Skeletal muscle satellite cell (primary cell): ENCODE measurements around the gene ABHD13.
"Not testable (repeated sequence)": the region's sequence is repeated elsewhere in the genome, so short reads cannot be mapped to it uniquely, and the experiment has no call there.

Experiments
- H3K27me3 ChIP-seq: 2 replicates; pipeline ENCODE4 v1.7.0; 2013; ENCODE audit warnings: low read length; ENCODE audit not compliant: control insufficient read depth, insufficient read depth
- H3K36me3 ChIP-seq: 2 replicates; pipeline ENCODE4 v1.7.0; 2013; ENCODE audit warnings: mild to moderate bottlenecking, control low read depth, low read length; ENCODE audit not compliant: insufficient read depth
- H3K4me1 ChIP-seq: 2 replicates; pipeline ENCODE4 v1.7.0; 2013; ENCODE audit warnings: low read length; ENCODE audit not compliant: control insufficient read depth, insufficient read depth
- H3K4me2 ChIP-seq: 2 replicates; pipeline ENCODE4 v1.7.0; 2013; ENCODE audit warnings: mild to moderate bottlenecking, low read length
- H3K4me3 ChIP-seq: 2 replicates; pipeline ENCODE4 v1.7.0; 2013; ENCODE audit warnings: low read length
- H3K9ac ChIP-seq: 2 replicates; pipeline ENCODE4 v1.7.0; 2013; ENCODE audit warnings: mild to moderate bottlenecking, low read depth, low read length, moderate library complexity
- H3K9me3 ChIP-seq: replicated peaks from 2 replicates; pipeline ENCODE4 v1.7.0; 2013; ENCODE audit warnings: mild to moderate bottlenecking, control low read depth, low read length

Gene ABHD13

DNA sequence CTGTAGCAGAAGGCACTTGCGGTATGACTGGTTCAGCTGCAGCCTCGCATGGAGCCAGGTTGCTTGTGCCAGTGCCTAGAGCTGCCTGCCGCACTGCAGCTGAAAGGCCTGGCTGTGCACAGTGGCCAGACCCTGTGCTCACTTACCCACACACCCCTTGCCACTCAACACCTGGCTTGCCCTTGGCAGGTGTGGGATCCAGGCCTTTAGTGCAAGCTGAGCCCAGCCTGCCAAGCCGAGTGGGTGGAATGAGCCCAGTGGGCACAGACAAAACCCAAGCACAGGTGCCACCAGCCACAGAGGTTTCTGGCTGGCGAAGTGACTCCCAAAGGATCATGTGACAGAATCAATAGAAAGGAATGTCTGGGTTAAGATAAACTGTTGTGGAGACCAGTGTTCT, 22.3 kb upstream of the ABHD13 start:
- H3K4me1 ChIP-seq: no peaks in the 10 kb centered on the region
- no peaks in the 10 kb centered on the region for H3K36me3 ChIP-seq
- H3K9ac ChIP-seq: no peak overlapping the region
- H3K27me3 ChIP-seq: peaks cover 8% of the 10 kb centered on the region
- H3K9me3 ChIP-seq: peaks cover 5% of the 10 kb centered on the region
- H3K4me3 ChIP-seq: no peak overlapping the region
- H3K4me2 ChIP-seq: no peak overlapping the region

DNA sequence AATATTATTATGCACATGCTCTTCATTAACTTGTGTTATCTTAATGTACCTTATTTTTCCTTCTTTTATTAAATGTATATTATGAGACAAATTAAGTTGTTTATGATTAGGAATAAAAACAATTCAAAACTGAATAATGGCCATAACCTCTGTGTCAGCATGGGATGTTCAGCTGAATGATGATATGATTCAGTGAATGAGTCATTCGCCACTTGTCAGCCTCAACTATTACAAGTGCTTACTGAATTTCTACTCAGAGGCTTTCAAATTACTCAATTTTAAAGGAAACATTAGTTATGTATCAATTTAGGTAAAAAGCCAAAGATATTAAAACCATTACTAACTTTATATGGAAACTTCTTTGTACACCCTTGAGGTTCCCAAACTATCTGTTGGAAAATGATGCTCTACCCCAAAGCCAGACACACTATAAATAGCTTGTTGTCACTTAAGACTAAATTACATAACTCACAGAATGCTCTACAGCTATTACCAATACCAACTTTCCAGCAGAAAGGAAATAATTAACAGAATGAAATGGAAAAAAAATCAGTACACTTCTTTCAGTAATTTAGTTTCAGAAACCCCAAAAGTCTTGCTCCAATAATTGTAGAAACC, 17.3 kb upstream of the ABHD13 start:
- H3K4me2 ChIP-seq: no peak overlapping the region
- H3K9ac ChIP-seq: no peak overlapping the region
- no peaks in the 10 kb centered on the region for H3K36me3 ChIP-seq
- H3K4me1 ChIP-seq: no peaks in the 10 kb centered on the region
- H3K27me3 ChIP-seq: peaks cover 13% of the 10 kb centered on the region
- no peak overlapping the region for H3K4me3 ChIP-seq
- H3K9me3 ChIP-seq: no peaks in the 10 kb centered on the region

DNA sequence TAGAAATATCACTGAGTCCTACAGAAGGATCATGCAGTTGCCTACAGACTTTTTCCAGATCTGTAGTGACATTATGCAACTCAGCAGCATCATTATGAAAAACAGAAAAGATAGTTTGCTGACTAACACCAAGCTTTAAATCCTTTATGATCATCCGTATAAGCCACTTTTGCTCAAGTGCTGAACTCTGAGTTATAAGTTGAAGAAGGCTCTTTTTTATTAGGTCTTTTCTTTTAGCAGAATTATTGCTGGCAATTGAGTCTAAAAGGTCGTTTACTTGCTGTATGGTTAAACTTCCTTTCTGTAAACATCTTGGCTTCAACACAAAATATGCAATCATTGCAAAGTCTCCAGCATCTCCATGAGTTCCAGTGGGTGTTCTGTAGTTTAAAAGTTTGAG, 7.6 kb upstream of the ABHD13 start:
- H3K4me2 ChIP-seq: no peak overlapping the region
- H3K27me3 ChIP-seq: no peaks in the 10 kb centered on the region
- peaks cover 21% of the 10 kb centered on the region for H3K36me3 ChIP-seq
- peaks cover 6% of the 10 kb centered on the region for H3K4me1 ChIP-seq
- no peak overlapping the region for H3K9ac ChIP-seq
- no peaks in the 10 kb centered on the region for H3K9me3 ChIP-seq
- no peak overlapping the region for H3K4me3 ChIP-seq

DNA sequence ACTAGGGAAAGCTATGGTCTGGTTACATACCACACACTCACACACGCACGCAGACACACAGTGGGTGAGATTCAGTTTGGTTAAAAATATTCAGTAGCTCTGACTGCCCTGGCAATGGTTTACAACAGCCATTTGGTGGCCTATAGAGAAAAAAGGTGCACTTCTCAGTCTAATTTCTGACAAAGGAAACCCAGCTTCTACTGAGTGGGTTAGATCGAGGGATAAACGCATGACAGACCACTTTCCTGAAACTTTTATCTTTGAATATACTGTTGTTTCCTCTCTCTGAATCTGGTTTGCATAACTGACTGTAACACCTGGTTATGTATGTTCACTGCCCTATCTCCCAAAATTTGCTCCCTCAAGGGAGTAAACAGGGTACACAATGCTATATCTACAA, 5.3 kb upstream of the ABHD13 start:
- no peak overlapping the region for H3K4me2 ChIP-seq
- no peaks in the 10 kb centered on the region for H3K9me3 ChIP-seq
- peaks cover 16% of the 10 kb centered on the region for H3K4me1 ChIP-seq
- H3K36me3 ChIP-seq: peaks cover 21% of the 10 kb centered on the region
- no peak overlapping the region for H3K9ac ChIP-seq
- H3K27me3 ChIP-seq: no peaks in the 10 kb centered on the region
- no peak overlapping the region for H3K4me3 ChIP-seq

DNA sequence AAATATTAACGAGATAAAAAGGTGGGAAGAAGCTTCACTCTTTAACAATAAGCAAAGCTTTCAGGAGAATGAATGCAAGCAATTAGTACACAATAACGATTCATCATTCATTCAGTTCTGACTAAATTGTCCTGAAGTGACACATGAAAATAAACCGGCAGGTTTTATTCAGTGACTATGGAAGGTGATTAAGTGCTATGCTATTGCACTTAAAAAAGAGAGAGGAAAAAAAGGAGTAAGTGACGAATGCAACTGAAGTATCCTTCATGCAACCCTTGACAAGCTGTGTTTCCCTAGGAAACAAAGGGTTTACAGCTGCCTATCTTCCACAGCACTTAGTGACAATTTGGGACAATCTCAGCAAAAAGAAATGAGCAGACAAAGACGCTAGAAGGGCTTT, 4.2 kb upstream of the ABHD13 start:
- H3K4me3 ChIP-seq: peak overlapping the region; percentile 68
- H3K9ac ChIP-seq: peak overlapping the region; percentile 60
- peaks cover 20% of the 10 kb centered on the region for H3K36me3 ChIP-seq
- no peaks in the 10 kb centered on the region for H3K27me3 ChIP-seq
- peaks cover 16% of the 10 kb centered on the region for H3K4me1 ChIP-seq
- no peaks in the 10 kb centered on the region for H3K9me3 ChIP-seq
- peak overlapping the region; percentile 89 for H3K4me2 ChIP-seq

DNA sequence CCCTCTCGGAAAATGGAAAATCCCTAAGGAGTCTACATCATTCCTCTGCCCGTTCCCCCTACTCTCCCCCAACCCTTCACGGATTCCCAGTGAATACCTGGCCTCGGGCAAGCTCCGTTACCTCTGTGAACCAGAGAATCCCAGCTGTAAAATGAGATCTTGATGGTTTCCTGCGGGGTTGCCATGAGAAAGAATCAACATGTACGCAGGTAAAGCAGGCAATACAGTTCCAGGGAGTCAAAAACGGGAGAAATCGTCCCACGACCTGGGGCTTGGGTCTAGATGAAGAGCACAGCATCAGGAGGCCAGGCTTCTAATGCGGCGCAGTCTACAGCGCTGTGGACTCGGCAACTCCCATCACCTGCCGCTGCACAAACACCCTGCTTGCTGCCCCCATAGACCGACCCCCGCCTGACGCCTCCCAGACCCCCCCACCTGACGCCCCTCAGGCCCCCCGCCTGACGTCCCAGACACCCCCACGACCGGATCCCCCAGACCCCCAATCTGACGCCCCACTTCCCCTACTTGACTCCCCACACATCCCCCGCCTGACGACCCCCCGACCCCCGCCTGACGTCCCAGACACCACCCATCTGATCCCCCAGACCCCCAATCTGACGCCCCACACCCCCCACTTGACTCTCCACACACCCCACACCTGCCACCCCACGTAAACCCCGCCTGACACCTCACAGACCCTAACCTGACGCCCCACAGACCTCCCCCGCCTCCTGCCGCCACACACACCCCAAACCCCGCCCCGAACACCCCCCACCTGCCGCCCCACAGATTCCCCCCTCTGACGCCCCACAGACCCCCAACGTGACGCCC, 3.5 kb upstream of the ABHD13 start:
- no peaks in the 10 kb centered on the region for H3K27me3 ChIP-seq
- peak overlapping the region; percentile 60 for H3K9ac ChIP-seq
- H3K9me3 ChIP-seq: no peaks in the 10 kb centered on the region
- H3K36me3 ChIP-seq: peaks cover 12% of the 10 kb centered on the region
- H3K4me3 ChIP-seq: peak overlapping the region; percentile 72
- peak overlapping the region; percentile 89 for H3K4me2 ChIP-seq
- H3K4me1 ChIP-seq: peaks cover 22% of the 10 kb centered on the region

DNA sequence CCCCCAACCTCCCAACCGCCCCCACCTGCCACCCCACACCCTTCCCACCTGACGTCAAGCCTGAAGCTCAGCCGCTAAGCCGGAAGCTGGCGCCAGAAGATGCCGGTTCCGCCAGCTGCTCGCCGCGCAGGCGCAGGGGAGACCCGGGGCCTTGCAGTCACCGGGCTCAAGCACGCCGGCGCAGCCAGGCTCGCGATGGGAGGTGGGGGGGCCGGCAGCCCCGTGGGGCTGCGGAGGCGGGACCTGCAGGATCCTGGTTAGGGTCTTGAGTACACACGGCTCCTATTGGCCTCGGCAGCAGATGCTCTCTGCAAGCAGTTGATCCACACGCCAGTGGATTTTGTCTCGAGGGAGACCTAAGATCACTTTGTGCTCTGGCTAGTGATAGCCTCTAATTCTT, 2.8 kb upstream of the ABHD13 start, which contains the start of gene LIG4:
LIG4 (minus strand) TSS at position 101 of the 400 bp plus-strand sequence. CDS start 4,268 bp downstream, outside the sequence.
- Histone ChIP-seq H3K9me3 (no peaks in the 10 kb centered on the region), H3K4me2 (peak within 1 kb of the TSS; percentile 89), H3K4me1 (peaks cover 28% of the 10 kb centered on the region), H3K36me3 (peaks cover 7% of the 10 kb centered on the region), H3K4me3 (peak within 1 kb of the TSS; percentile 72), H3K9ac (peak within 1 kb of the TSS; percentile 72), H3K27me3 (no peaks in the 10 kb centered on the region)

DNA sequence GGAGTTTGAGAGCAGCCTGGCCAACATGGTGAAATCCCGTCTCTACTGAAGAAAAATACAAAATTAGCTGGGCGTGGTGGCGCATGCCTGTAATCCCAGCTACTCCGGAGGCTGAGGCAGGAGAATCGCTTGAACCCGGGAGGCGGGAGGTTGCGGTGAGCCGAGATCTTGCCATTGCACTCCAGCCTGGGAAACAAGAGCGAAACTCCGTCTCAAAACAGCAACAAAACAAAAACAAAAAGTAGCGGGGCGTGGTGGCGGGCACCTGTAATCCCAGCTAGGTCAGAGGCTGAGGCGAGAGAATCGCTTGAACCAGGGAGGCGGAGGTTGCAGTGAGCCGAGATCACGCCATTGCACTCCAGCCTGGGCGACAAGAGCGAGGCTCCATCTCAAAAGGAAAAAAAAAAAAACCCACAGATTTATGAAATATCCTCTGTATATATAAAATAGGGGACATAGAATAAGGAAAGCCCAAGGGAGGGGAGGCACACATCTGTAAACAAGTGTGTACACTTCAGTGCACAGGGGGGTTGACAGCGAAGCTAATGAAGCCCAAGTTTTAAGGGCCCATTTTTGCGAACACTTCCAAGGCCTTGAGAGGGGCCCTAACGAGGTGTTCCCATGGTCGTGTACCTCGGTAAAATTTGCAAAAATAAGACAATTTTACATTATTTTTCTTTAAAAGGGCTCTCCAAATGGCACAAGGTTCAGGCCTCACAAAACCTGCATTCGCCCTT, 717 bp upstream of the ABHD13 start:
- H3K27me3 ChIP-seq, H3K9me3 ChIP-seq, H3K36me3 ChIP-seq: not testable (repeated sequence)
- peak overlapping the region; percentile 99 for H3K9ac ChIP-seq
- peak overlapping the region; percentile 95 for H3K4me2 ChIP-seq
- peaks cover 29% of the 10 kb centered on the region for H3K4me1 ChIP-seq
- H3K4me3 ChIP-seq: peak overlapping the region; percentile 99

DNA sequence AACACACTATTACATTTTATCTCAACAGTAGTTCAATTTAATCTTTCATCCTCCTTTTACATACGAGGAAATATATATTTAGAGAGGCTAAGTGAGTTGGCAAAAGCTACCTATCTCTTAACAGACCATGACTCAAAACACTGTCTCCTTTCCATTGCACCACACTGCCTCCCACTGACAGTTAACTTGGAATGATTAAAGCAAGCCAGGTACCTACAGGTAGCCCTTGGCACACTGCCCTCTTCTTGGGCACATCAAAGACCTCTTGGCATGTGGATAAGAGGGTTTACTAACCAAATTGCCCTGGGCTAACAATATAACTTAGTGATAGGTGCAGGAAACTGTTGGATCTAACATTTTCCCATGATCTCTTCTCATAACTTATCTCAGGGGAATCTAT, 1.8 kb downstream of the ABHD13 start:
- peaks cover 23% of the 10 kb centered on the region for H3K4me1 ChIP-seq
- H3K36me3 ChIP-seq: no peaks in the 10 kb centered on the region
- no peak overlapping the region for H3K4me3 ChIP-seq
- H3K4me2 ChIP-seq: peak overlapping the region; percentile 95
- no peaks in the 10 kb centered on the region for H3K9me3 ChIP-seq
- H3K9ac ChIP-seq: no peak overlapping the region
- H3K27me3 ChIP-seq: no peaks in the 10 kb centered on the region

DNA sequence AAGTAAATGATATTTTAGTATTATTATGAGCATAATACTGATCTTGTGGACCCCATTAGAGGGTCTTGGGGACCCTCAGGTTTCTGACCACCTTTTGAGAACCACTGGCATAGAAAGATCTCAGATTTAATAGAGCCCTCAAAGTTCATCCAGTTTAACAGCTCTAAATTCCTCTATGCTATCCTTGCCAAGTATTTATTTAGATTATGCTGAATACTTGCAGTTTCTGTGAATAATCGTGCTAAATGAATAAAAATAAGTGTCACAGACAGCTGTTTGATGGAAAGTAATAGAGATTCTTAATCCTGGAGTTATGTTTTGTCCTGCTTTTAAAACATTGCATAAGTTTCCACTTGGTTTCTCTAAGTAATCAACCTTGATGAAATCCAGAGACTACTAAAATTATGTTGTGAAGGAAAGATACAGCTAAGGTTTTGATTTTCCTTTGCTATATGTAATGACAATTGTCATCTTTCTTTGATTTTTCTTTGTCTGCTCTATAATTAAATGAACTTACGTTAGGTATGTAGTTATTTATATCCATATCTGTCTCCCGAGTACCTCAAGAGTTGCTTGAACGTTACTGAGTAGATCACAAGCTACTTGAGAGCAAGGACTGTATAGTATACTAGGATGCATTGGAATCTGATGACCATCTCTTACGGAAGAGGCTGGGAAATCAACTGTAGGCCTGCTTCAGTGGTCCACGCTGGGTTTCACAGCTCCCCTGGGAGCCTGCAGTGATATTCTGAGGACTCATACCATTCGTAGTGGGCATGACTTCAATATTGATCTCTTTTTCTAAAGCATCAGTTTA, 5.7 kb downstream of the ABHD13 start:
- Histone ChIP-seq H3K36me3 (no peaks in the 10 kb centered on the region), H3K4me2 (no peak overlapping the region), H3K4me3 (no peak overlapping the region), H3K4me1 (peaks cover 18% of the 10 kb centered on the region), H3K9me3 (no peaks in the 10 kb centered on the region), H3K27me3 (no peaks in the 10 kb centered on the region), H3K9ac (no peak overlapping the region)

DNA sequence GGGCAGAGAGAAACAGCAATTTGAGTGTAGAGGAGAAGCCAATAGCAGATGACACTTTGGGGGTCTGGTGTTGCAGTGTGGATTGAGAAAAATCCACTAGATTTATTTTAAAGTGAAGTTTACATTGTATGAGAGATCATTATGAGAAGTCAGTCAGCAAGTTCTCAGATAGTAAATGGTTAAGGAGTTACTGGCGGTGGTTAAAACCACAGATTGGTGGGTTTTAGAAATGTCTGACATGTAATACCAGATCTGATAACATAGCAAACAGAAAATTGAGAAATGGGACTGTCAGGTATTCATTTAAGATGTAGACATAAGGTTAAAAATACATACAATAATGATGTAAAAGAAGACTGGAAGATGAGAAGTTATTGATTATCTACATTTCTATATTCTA, 7.2 kb downstream of the ABHD13 start:
- H3K9ac ChIP-seq: no peak overlapping the region
- H3K4me1 ChIP-seq: peaks cover 6% of the 10 kb centered on the region
- H3K4me3 ChIP-seq: no peak overlapping the region
- no peaks in the 10 kb centered on the region for H3K9me3 ChIP-seq
- H3K36me3 ChIP-seq: no peaks in the 10 kb centered on the region
- H3K4me2 ChIP-seq: no peak overlapping the region
- no peaks in the 10 kb centered on the region for H3K27me3 ChIP-seq
